Gastrocnemius medialis (tissue), 4 donors: Measurements from ENCODE around the gene THAP4. TPM values are rescaled to one million over a fixed set of nuclear protein-coding genes. Genes with fewer than 3 reads are reported as not detected.
A peak's percentile ranks its signal among the peaks of the same experiment; 100 is the strongest.

ENCODE experiments used
- ATAC-seq, 2 donors: fragments of 150-250 bp; one replicate each; pipeline ENCODE4 v1.9.1; 2016
- DNase-seq, 2 donors: peaks; one replicate each; pipeline ENCODE4 v3.0.0-alpha.2; 2019
- H3K27ac ChIP-seq, 4 donors: fragments of 200-600 bp; sonication (generic); 1 replicate in 1 of 4; 2 replicates in 3 of 4; pipeline ENCODE4 v1.5.1; 2016 to 2018; ENCODE audit warnings: mild to moderate bottlenecking in 2 of 4, moderate library complexity in 1 of 4
- H3K27me3 ChIP-seq, 3 donors: fragments of 200-600 bp; sonication (generic) in 2 of 3; 1 replicate in 1 of 3; 2 replicates in 2 of 3; pipeline versions ENCODE4 v1.5.1 to v1.6.0; 2016 to 2019; ENCODE audit warnings: mild to moderate bottlenecking in 1 of 3, moderate library complexity in 1 of 3
- H3K36me3 ChIP-seq, 2 donors: fragments of 200-600 bp; sonication (generic) in 1 of 2; one replicate each; pipeline ENCODE4 v1.5.1; 2017 to 2018
- H3K4me1 ChIP-seq, 2 donors: fragments of 200-600 bp; sonication (generic) in 1 of 2; one replicate each; pipeline ENCODE4 v1.5.1; 2016 to 2017; ENCODE audit warnings: mild to moderate bottlenecking in 2 of 2
- H3K4me3 ChIP-seq, 4 donors: fragments of 200-600 bp; sonication (generic) in 3 of 4; 1 replicate in 1 of 4; 2 replicates in 3 of 4; pipeline ENCODE4 v1.5.1; 2016 to 2019; ENCODE audit warnings: mild to moderate bottlenecking in 2 of 4
- H3K9me3 ChIP-seq, 3 donors: fragments of 200-600 bp; sonication (generic) in 2 of 3; 1 replicate in 1 of 3; 2 replicates in 2 of 3; pipeline ENCODE4 v1.5.1; 2016 to 2019
- CTCF ChIP-seq, 5 experiments: fragments of 450-650 bp in 3 of 5; fragments of 200-600 bp in 2 of 5; sonication (generic) in 2 of 5; IDR thresholded peaks in 4 of 5; conservative IDR thresholded peaks in 1 of 5; 1 replicate in 4 of 5; 2 replicates in 1 of 5; pipeline ENCODE4 v1.5.1; 2016 to 2019; ENCODE audit warnings: antibody characterized with exemption in 5 of 5, mild to moderate bottlenecking in 3 of 5, moderate library complexity in 3 of 5
- POLR2A ChIP-seq, 2 donors: fragments of 450-650 bp; IDR thresholded peaks; one replicate each; pipeline ENCODE4 v1.6.1; 2017; ENCODE audit warnings: antibody characterized with exemption in 2 of 2, mild to moderate bottlenecking in 2 of 2, moderate library complexity in 2 of 2
- in situ Hi-C, 4 donors: fragments of 200-750 bp; cut with MboI; loops; one replicate each; pipeline versions ENCODE4 v1.15.0 to v1.8.0; 2017; ENCODE audit warnings: low sequenced_read_pairs in 4 of 4
- intact Hi-C: fragments of 100-400 bp; cut with DNase I; formaldehyde crosslinking; loops from one replicate; pipeline ENCODE4 v1.15.1; 2023; ENCODE audit warnings: low total_unique reads
- total RNA-seq, 4 donors: library from RNA; depleted of rRNA; stranded (reverse); fragments of >200 nt; gene quantifications; one replicate each; pipeline versions ENCODE4 v1.1.0 to v1.2.3, GENCODE V29; 2016

The THAP4 gene
- total RNA-seq, 4 donors from 2014 or later, result 71.3 to 83.3 (median 79.9) TPM

DNA sequence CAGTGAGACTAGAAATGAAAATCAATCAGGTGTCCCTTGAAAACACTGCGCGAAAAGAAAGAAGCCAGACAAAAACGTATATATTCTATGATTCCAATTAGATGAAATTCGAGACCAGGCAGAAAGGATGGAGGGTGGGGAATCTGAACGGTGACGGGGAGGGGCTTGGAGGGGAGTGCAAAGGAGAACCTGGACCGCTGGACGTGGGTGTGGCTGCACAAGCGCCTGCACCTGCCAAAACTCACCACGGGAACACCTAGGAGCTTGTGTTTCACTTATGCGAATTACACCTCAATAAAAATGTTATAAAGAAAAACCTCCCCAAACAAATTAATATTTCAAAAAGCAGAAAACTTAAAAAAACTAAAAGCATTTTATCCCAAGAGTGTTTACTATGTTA, 21.9 kb downstream of the THAP4 start:
- in situ Hi-C loops (no loop called here), intact Hi-C loops (no loop called here)
- no peaks in the 10 kb centered on the region for H3K27me3 ChIP-seq
- TF ChIP-seq POLR2A (IDR thresholded peaks at IDR 0.05), result no peak
- TF ChIP-seq CTCF (IDR thresholded peaks at IDR 0.05 in 4 of 5, conservative IDR thresholded peaks at IDR 0.05 in 1 of 5), result no peak
- no peak for ATAC-seq
- H3K4me1 ChIP-seq, result peaks cover 21 to 29% of the 10 kb centered on the region in 2 donors
- DNase-seq, result no peak
- no peak overlapping the region for H3K4me3 ChIP-seq
- no peaks in the 10 kb centered on the region for H3K9me3 ChIP-seq
- H3K27ac ChIP-seq, result no peak overlapping the region
- no peaks in the 10 kb centered on the region for H3K36me3 ChIP-seq

DNA sequence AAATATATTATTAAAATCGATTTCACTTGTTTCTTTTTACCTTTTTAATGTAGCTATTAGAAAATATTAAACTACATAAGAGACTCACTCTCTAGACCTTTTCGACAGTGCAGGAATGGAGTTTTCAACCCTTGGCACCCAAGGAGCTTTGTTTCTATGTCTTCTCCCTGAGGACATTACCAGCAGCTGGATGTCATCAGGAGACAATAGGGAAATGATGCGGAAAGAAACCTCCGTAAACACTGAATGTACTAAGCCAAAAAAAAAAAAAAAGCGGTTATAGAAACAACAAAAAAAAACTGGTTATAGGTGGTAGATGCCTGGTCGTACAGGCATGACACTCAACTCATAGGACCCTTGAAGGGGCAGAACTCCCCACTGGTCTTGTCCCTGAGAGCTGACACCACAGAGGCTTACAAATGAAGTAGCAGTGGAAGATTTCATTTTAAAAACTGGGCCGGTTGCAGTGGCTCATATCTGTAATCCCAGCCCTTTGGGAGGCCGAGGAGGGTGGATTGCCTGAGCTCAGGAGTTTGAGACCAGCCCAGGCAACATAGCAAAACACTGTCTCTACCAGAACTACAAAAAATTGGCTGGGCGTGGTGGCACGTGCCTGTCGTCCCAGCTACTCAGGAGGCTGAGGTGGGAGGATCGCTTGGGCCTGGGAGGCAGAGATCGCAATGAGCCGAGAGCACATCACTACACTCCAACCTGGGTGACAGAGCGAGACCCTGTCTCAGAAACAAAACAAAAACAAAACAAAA, 23.8 kb downstream of the THAP4 start:
- no peak for ATAC-seq
- Histone ChIP-seq H3K27ac (peak overlapping the region in 2 of 4 donors; percentile 4 to 12), H3K4me3 (no peak overlapping the region), H3K27me3 (no peaks in the 10 kb centered on the region), H3K4me1 (peaks cover 21 to 35% of the 10 kb centered on the region in 2 donors), H3K9me3 (no peaks in the 10 kb centered on the region), H3K36me3 (no peaks in the 10 kb centered on the region)
- DNase-seq, result no peak
- intact Hi-C loops, result loop anchor here (5.0 kb wide), 3 partner anchors 106 to 341 kb away; partner anchors contain the start of genes D2HGDH and STK25
- in situ Hi-C loops, result no loop called here
- TF ChIP-seq CTCF (IDR thresholded peaks at IDR 0.05 in 4 of 5, conservative IDR thresholded peaks at IDR 0.05 in 1 of 5) (no peak), POLR2A (IDR thresholded peaks at IDR 0.05) (no peak)

GRCh38 chr2:241612156-241613016, 24.6 kb downstream of the THAP4 start:
- Histone ChIP-seq H3K36me3 (no peaks in the 10 kb centered on the region), H3K4me3 (no peak overlapping the region), H3K27ac (peak overlapping the region; percentile 28 to 48 (median 43)), H3K4me1 (peaks cover 14 to 30% of the 10 kb centered on the region in 2 donors), H3K9me3 (no peaks in the 10 kb centered on the region), H3K27me3 (no peaks in the 10 kb centered on the region)
- in situ Hi-C loops (no loop called here), intact Hi-C loops (loop anchor here (5.0 kb wide), 3 partner anchors 105 to 340 kb away; partner anchors contain the start of genes D2HGDH and STK25)
- TF ChIP-seq CTCF (IDR thresholded peaks at IDR 0.05 in 4 of 5, conservative IDR thresholded peaks at IDR 0.05 in 1 of 5), result no peak
- no peak for TF ChIP-seq POLR2A (IDR thresholded peaks at IDR 0.05)
- no peak for ATAC-seq
- no peak for DNase-seq

GRCh38 chr2:241611062-241611461, 25.9 kb downstream of the THAP4 start:
- DNase-seq (no peak), ATAC-seq (no peak)
- in situ Hi-C loops, result no loop called here
- H3K27me3 ChIP-seq, result no peaks in the 10 kb centered on the region
- TF ChIP-seq POLR2A (IDR thresholded peaks at IDR 0.05) (no peak), CTCF (IDR thresholded peaks at IDR 0.05 in 4 of 5, conservative IDR thresholded peaks at IDR 0.05 in 1 of 5) (no peak)
- H3K4me1 ChIP-seq, result peaks cover 7 to 18% of the 10 kb centered on the region in 2 donors
- intact Hi-C loops, result loop anchor here (2.0 to 5.0 kb wide), 4 partner anchors 104 to 339 kb away; partner anchors contain the start of genes D2HGDH, FARP2 and STK25
- H3K36me3 ChIP-seq, result peaks cover 0 to 6% of the 10 kb centered on the region in 2 donors
- H3K4me3 ChIP-seq, result no peak overlapping the region
- peak overlapping the region; percentile 72 to 85 (median 78) for H3K27ac ChIP-seq
- H3K9me3 ChIP-seq, result no peaks in the 10 kb centered on the region
